Raji (cell line): ENCODE results near the gene PLXNA3.
A peak's percentile ranks its signal among the peaks of the same experiment; 100 is the strongest.

ENCODE experiments used
- POLR2A ChIP-seq: IDR thresholded peaks from 2 replicates; pipeline ENCODE4 v1.6.1; 2011; ENCODE audit warnings: low read depth, low read length, control low read depth; ENCODE audit not compliant: insufficient read depth

Gene PLXNA3

DNA sequence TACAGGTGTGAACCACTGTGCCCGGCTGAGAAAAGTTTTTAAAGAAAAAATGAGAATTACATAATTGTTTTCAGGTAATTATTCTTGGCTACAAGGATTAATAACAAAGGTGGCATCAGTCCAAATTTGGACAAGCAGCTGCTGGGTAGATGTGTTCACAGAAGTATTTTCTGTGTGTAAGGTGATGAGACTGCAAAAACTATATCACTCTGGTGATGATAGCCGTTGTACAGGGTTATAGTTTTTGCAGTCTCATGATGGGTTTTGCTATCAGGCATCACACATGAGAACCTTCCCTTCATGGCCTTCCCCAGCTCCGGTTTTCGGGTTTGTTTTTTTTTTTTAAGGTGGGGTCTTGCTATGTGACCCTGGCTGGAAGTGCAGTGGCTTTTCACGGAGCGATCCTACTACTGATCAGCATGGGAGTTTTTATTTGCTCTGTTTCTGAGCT is 37.4 kb downstream of the PLXNA3 start:
- TF ChIP-seq POLR2A, result no peak

DNA sequence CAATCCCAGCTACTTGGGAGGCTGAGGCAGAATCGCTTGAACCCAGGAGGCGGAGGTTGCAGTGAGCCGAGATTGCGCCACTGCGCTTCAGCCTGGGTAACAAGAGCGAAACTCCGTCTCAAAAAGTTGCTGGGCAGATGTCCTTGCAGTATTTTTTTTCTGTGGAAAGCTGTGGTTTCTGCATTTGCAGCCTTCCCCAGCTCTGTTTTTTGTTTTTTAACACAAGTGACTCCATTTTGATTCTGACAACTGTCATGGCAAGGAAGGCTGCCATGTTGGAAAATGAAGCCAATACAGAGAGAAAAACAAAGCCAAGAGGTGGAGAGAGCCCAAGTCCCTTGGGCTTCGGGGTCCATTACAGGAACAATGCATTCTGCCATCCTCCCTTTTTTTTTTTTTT is 44.0 kb downstream of the PLXNA3 start:
- TF ChIP-seq POLR2A, result no peak

DNA sequence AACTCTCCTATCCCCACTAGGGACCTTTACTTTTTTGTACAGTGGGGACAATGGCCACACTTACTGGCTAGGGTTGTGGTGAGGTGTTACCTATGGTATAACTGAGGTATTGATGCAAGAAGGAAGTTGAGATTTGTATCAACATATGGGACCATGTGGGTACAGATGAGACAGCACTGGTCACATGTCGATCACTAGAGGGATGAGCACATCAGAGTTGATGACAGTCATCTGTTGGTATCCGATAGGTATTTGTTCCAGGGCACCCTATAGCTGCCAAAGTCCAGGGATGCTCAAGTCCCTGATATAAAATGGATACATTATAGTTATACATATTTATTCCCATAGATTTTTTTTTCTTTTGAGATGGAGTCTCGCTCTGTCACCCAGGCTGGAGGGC is 44.9 kb downstream of the PLXNA3 start:
- TF ChIP-seq POLR2A, result no peak

DNA sequence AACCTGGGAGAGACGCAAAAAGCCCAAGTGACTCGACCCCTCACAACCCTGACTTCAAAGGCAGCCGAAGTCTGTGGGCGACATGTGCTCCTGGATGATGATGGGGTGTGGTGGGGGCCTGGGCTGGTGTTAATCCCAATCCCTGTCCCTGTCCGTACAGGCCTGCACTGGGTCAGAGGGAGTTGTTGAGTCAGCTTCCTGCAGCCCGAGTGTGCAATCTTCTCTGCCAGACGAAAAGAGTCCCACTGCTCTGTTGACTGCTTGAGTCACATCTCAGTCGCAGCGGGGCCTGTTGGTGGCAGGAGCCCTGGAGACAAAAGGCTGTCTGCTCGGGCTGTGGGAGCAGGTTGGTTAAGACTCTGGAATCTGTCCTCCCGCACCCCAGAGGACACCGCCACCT is 47.7 kb downstream of the PLXNA3 start:
- no peak for TF ChIP-seq POLR2A

DNA sequence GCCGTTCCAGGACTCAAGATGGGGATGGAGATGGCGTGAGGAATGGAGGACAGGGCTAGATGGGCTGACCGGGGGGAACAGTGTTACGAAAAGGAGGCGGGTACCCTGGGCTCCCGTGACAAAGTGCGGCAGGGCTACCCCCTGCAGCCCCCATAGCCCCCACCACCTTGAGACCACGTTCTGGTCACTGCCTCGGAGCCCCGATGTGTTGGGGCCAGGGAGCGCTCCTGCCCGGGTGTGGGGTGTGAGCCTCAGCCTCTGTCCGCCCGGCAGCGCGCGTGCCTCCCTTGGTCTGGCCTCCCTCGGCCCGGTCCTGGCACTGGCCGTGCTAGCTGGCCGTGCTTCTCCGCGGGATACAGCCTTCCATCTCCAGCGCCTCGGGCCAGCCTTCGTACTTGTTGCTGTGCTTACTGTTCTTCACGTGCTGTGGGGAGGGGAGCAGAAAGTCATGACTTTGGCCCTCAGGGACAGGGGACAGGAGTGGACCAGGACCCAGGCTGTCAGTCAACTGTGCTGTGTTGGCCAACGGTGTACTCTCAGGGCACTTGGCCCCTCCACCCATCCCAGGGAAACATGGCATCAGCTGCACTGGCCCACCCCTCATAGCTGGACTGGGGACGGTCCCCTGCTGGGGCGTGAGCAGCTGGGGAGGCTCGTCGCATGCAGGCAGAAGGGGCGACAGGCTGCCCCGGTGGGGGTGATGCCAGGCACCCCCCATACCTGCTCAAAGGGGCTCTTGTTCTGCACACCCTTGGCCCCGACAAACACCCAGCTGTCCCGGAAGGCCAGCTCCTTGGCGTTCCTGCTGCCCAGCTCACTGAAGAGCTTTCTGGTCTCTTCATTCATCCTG is 48.6 kb downstream of the PLXNA3 start:
- no peak for TF ChIP-seq POLR2A

DNA sequence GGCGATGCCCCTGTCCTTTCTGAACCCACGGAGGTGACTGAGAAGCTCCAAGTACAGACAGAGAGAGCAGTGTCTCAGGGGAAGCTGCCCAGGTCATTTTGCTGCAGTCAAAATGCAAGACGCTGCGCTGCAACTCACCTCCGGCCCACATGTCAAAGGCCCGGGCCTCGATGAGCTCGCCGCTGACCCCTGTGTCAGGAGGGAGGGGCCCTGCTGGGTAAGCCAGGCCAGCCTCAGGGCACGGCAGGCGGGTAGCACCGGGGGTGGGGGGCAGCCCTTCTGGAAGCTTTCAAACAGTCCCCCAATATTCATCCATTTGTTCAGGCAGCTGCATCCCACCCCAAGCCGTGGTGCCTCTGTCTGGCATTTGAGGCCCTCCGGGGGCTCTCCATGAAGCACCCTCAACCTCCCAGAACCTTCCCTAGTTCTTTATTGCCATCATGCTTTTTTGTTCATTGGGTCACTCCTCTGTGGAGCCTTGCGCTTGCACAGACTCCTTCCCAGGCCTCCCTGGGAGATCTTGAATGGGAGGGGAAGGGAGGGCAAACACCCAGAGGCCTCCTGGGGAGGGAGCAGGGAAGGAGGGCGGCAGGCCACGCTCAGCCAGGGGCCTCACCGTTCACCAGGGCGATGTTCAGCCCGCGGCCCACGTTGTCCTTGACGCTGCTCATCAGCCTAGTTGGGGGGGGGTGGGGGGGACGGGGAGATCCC is 49.7 kb downstream of the PLXNA3 start:
- TF ChIP-seq POLR2A, result no peak

DNA sequence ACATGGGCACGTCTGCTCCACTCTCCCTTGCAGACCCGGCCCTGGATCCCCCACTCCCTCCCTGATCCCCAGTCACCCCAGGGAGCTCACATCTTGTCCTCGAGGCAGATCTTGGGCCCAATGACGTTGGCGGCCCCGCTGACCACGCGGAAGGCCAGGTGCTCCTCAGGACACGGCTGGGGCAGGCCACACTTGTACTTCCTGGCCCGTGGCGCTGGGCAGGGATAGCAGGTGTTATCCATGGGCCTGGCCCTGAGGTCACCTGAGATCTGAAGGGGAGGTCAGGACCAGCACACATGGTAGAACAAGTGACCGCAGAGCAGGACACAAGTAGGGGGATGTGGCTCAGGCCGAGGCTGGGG is 50.3 kb downstream of the PLXNA3 start:
- no peak for TF ChIP-seq POLR2A

DNA sequence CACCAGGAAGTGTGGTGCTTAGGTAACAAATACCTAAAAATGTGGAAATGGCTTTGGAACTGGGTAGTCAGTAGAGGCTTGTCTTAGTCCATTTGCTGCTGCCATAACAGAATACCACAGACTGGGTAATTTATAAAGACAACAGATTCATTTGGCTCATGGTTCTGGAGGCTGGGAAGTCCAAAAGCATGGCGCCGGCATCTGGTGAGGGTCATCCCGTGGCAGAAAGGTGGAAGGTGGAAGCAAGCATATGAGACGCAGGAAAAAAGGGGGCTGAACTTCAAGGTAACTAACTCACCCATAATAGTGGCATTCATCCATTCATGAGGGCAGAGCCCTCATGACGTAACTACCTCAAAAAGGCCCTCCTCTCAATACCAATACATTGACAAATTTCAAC is 51.4 kb downstream of the PLXNA3 start:
- no peak for TF ChIP-seq POLR2A

DNA sequence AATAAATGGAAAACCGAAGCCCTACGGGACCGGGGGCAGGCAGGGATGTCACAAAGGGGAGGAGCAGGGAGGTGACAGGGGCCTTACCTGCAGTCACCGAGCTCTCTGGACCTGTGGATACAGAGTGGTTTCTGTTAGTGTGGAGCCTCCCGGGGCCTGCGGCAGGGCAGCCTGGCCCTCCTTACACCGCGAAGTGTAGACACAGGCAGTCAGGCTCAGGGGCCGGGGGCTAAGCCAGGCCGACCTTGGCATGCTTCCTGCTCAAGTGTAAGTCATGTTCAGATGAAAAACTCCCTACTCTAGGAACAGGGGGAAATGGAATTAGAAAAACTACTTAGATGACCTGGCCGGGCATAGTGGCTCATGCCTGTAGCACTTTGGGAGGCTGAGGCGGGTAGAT is 53.7 kb downstream of the PLXNA3 start:
- TF ChIP-seq POLR2A, result no peak

DNA sequence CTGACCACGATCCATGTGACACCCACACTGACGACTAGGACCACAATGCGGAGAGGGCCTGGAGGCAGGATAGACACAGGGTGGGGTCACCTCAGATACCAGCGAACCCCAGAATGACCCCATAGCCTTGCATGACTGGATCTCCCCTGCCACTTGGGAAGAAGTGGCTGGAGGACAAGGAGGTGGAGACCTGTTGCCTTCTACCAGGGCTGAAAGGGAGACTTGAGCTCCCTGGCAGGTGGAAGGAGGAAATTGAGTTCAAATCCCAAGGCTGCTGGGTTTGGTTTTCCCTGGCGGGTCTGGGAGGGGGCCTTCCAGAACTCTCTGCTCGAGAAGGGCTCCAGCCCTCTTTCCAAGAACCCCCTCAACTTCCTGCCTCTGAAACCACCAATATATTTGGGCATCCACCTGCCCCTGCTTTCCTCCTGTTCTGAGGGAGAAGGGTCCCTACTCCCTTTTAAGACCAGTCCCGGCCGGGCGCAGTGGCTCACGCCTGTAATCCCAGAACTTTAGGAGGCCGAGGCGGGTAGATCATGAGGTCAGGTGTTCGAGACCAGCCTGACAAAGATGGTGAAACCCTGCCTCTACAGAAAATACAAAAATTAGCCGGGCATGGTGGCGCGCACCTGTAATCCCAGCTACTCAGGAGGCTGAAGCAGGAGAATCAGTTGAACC is 54.9 kb downstream of the PLXNA3 start:
- no peak for TF ChIP-seq POLR2A

DNA sequence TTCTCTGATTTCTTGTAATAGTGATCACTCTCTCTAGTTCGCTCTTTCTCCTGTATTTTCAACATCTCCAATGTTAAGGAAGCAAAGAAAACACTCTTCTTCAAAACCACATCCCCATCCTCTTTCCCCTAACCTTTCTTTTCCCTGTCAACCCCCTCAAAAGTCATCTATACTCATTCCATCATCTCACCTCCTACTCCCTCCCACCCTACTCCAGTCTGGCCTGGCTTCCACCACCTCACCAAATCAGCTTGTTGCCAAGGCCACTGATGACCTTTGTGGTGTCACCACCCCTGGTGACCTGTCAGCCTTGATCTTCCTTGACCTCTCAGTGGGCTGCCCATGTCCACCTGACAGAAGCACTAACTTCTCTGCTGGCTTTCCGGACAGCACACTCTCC is 55.6 kb downstream of the PLXNA3 start:
- TF ChIP-seq POLR2A, result no peak

DNA sequence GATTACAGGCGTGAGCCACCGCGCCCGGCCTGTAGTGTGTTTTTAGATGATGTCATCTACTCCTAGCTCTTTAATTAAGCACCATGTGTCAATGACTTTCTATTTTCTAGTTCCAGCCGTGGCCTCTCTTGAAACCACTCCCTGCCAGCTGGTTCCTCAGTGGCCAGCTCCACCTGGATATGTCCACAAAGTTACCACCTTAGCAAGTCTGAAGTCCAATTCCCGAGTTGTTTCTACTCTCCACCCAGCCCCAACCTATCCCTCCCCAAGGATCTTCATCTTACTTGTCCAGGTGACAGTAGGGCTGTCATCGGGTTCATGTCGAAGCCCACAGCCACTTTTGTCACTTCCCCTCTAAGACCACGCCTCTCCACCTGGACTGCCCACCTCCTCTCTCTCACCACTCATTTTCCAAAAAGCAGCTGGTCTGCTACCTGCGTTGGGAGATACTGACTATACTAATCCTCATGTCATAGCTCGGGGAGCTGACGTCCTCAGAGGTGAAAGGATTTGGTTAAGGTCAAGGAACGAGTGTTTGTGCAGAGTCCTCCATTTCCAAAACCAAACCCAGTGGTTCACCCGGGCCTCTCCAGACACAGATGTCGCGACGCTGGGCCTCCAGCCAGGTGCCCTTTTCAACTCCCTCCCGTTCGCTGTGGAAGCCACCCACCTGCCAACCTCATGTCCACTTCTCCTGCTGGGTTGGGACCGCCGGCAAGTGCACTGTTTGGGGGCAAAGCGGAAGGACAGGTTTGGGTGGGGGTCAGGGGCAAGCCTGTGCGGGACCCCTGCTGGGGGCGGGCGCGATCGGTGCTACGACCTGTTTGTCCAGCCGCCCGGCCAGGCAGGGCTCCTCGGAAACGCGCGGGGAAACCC is 57.2 kb downstream of the PLXNA3 start:
- TF ChIP-seq POLR2A, result no peak

DNA sequence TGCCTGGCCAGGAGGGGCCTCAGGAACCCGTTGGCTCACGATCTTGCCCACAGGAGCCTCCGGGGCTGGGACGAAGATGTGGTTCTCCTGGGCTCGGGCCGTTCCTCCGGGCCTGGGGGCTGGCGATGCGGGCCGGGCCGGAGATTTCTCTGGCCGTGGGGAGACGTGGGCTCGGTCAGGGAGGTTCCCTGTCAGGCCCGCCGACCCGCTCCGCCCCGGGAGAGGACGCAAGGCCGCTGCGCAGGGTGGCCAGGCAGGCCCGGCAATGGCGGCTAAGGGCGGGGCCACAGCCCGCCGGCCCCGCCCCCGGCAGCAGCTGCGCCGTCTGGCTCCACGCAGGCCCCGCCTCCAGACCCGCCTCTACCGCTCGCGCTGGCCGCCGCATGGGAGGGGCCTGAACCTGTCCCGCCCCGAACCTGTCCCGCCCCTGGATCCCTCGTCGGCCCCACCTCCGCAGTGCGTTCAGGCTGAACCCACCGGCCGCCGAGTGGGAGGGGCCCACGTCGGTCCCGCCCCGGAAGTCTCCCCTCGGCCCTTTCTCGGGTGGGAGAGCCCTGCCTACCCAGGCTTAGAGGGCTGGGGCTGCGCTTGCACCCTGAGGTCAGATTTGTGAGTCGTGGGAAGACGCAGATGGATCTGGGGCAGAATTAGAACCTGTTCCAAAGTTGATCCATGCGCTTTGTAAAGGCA is 58.0 kb downstream of the PLXNA3 start, which contains the start of gene FAM3A:
Gene FAM3A (minus strand): TSS at position 267 of the 690 bp plus-strand sequence. CDS start 460 bp downstream, outside the sequence.
- TF ChIP-seq POLR2A, result peak; percentile 79

DNA sequence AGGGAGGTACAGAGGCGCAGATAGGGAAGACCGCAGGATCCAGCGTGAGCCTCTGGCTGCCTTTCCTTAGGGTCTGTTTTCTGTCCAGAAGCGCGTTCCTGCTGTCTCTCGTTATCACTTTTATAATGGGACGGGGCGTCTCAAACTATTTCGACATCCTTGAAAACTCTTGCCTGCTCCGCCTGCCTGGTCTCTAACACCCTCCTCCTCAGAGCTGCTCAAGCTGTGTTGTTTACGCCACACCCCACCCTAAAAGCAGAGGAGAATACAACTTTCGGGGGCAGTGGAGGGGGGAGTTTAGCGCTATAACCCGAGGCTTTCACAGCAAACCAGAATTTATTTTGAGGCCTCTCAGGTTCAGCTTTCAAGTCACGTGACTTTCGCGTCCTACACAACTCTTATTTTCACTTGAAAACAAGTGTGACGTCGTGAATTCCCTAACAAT is 58.6 kb downstream of the PLXNA3 start:
- no peak for TF ChIP-seq POLR2A
